Measurements from ENCODE around the gene TOP1.

TOP1 gene

DNA sequence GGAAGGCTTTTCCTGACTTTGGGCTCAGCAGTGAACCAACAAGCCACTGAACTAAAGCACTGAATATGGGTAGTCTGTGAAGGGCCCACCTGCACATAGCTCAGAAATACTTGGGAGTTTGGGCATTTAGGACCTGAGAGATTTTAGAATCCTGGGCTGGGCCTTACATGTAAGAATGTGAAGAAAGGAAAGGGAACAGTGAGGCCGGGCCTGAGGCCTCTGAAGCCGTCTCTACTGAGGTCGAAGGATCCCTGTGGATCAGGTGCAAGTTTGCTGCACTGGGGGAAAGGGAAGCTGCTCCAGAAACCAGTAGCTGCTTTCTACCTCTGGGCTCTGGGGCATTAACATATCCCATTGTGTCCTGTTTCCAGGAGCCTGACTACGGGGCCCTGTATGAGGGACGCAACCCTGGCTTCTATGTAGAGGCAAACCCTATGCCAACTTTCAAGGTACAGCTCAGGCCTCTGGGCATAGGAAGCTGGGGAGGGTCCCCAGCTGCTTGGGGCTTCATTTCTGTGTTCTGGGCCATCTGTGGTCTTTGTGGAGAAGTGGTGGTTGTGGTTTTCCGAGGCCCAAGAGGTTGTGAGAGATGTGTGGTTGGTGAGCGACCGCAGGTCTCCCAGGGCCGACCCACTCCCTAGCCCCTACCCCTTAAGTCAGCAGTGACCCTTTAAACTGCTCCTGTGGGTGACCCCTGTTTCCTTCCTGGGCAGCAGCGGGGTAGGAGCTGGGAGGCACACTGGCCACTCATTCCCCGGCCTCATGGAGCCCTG is 139.0 kb downstream of the TOP1 start:
- Histone ChIP-seq H3K4me3 (ENCODE audit: low read length) (no peak overlapping the region), H3K9me2 (replicated peaks; ENCODE audit: control insufficient read depth, low read length) (no peaks in the 10 kb centered on the region), H3K27ac (ENCODE audit: low read depth, low read length) (no peak overlapping the region), H4K20me1 (ENCODE audit: control insufficient read depth, insufficient read depth, low read depth, low read length) (no peaks in the 10 kb centered on the region), H3F3A (ENCODE audit: control insufficient read depth, insufficient read depth) (no peaks in the 10 kb centered on the region), H3K4me1 (ENCODE audit: control insufficient read depth, low read length) (no peaks in the 10 kb centered on the region), H3K4me2 (ENCODE audit: low read length) (no peak overlapping the region), H3K27me3 (ENCODE audit: control insufficient read depth, low read length) (no peaks in the 10 kb centered on the region), H3K9me3 (ENCODE audit: control insufficient read depth, insufficient read depth, low read length) (no peaks in the 10 kb centered on the region), H3K79me2 (ENCODE audit: control insufficient read depth, low read length) (no peaks in the 10 kb centered on the region), H3K36me3 (ENCODE audit: control insufficient read depth, low read length) (peaks cover 78% of the 10 kb centered on the region)
- no peak for TF ChIP-seq EZH2phosphoT487 (IDR thresholded peaks at IDR 0.05; ENCODE audit: borderline replicate concordance, low read length)

- H3K4me1 ChIP-seq (ENCODE audit: control insufficient read depth, low read length): no peaks in the 10 kb centered on the region
- H3K27ac ChIP-seq (ENCODE audit: low read depth, low read length): no peak overlapping the region
- no peak for TF ChIP-seq EZH2phosphoT487 (IDR thresholded peaks at IDR 0.05; ENCODE audit: borderline replicate concordance, low read length)
- TF ChIP-seq, protein P1, sequence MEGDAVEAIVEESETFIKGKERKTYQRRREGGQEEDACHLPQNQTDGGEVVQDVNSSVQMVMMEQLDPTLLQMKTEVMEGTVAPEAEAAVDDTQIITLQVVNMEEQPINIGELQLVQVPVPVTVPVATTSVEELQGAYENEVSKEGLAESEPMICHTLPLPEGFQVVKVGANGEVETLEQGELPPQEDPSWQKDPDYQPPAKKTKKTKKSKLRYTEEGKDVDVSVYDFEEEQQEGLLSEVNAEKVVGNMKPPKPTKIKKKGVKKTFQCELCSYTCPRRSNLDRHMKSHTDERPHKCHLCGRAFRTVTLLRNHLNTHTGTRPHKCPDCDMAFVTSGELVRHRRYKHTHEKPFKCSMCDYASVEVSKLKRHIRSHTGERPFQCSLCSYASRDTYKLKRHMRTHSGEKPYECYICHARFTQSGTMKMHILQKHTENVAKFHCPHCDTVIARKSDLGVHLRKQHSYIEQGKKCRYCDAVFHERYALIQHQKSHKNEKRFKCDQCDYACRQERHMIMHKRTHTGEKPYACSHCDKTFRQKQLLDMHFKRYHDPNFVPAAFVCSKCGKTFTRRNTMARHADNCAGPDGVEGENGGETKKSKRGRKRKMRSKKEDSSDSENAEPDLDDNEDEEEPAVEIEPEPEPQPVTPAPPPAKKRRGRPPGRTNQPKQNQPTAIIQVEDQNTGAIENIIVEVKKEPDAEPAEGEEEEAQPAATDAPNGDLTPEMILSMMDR (IDR thresholded peaks at IDR 0.05; ENCODE audit: low read depth, low read length, poor library complexity, severe bottlenecking): no peak
- no peaks in the 10 kb centered on the region for H4K20me1 ChIP-seq (ENCODE audit: control insufficient read depth, insufficient read depth, low read depth, low read length)
- no peaks in the 10 kb centered on the region for H3K9me2 ChIP-seq (replicated peaks; ENCODE audit: control insufficient read depth, low read length)
- H3K27me3 ChIP-seq (ENCODE audit: control insufficient read depth, low read length): no peaks in the 10 kb centered on the region
- no peaks in the 10 kb centered on the region for H3K79me2 ChIP-seq (ENCODE audit: control insufficient read depth, low read length)
- H3K9me3 ChIP-seq (ENCODE audit: control insufficient read depth, insufficient read depth, low read length): no peaks in the 10 kb centered on the region
- no peak overlapping the region for H3K4me3 ChIP-seq (ENCODE audit: low read length)
- H3K36me3 ChIP-seq (ENCODE audit: control insufficient read depth, low read length): peaks cover 77% of the 10 kb centered on the region
- no peak overlapping the region for H3K4me2 ChIP-seq (ENCODE audit: low read length)
- no peaks in the 10 kb centered on the region for H3F3A ChIP-seq (ENCODE audit: control insufficient read depth, insufficient read depth)
Measured at GRCh38 chr20:41168281-41169161, 139.9 kb downstream of the TOP1 start.

GRCh38 chr20:41169162-41169690 is 140.6 kb downstream of the TOP1 start:
- TF ChIP-seq, protein P1 (IDR thresholded peaks at IDR 0.05; ENCODE audit: low read depth, low read length, poor library complexity, severe bottlenecking): no peak
- H3K4me2 ChIP-seq (ENCODE audit: low read length): no peak overlapping the region
- H3K36me3 ChIP-seq (ENCODE audit: control insufficient read depth, low read length): peaks cover 77% of the 10 kb centered on the region
- no peaks in the 10 kb centered on the region for H3F3A ChIP-seq (ENCODE audit: control insufficient read depth, insufficient read depth)
- no peak overlapping the region for H3K27ac ChIP-seq (ENCODE audit: low read depth, low read length)
- no peak overlapping the region for H3K4me3 ChIP-seq (ENCODE audit: low read length)
- H3K4me1 ChIP-seq (ENCODE audit: control insufficient read depth, low read length): no peaks in the 10 kb centered on the region
- H4K20me1 ChIP-seq (ENCODE audit: control insufficient read depth, insufficient read depth, low read depth, low read length): no peaks in the 10 kb centered on the region
- H3K27me3 ChIP-seq (ENCODE audit: control insufficient read depth, low read length): no peaks in the 10 kb centered on the region
- no peaks in the 10 kb centered on the region for H3K9me3 ChIP-seq (ENCODE audit: control insufficient read depth, insufficient read depth, low read length)
- no peaks in the 10 kb centered on the region for H3K9me2 ChIP-seq (replicated peaks; ENCODE audit: control insufficient read depth, low read length)
- no peaks in the 10 kb centered on the region for H3K79me2 ChIP-seq (ENCODE audit: control insufficient read depth, low read length)
